GM21360 (cell line): Measurements from ENCODE around the gene C5.
"Not testable (repeated sequence)": the region's sequence is repeated elsewhere in the genome, so short reads cannot be mapped to it uniquely, and the experiment has no call there.

Source experiments
- ATAC-seq: cut with Tn5 transposase; IDR thresholded peaks from one replicate; pipeline ENCODE4 v1.9.1; 2021; ENCODE audit warnings: mild to moderate bottlenecking, moderate library complexity; ENCODE audit not compliant: unreplicated experiment

Gene C5

GRCh38 chr9:120982836-120983235 lies 67.2 kb downstream of the C5 start:
- no peak for ATAC-seq

- no peak for ATAC-seq
These were observed 69.1 kb downstream of the C5 start for GRCh38 chr9:120980951-120981350.

GRCh38 chr9:120979797-120980196 lies 70.3 kb downstream of the C5 start:
- ATAC-seq: no peak

GRCh38 chr9:120978987-120979386 lies 71.1 kb downstream of the C5 start:
- ATAC-seq: no peak

GRCh38 chr9:120977321-120977720 lies 72.8 kb downstream of the C5 start:
- ATAC-seq: no peak

- no peak for ATAC-seq
These were observed 75.2 kb downstream of the C5 start for GRCh38 chr9:120974921-120975320.

- ATAC-seq: no peak
These were observed 75.9 kb downstream of the C5 start for GRCh38 chr9:120974181-120974580.

GRCh38 chr9:120971938-120972337 lies 78.1 kb downstream of the C5 start:
- no peak for ATAC-seq

- not testable (repeated sequence) for ATAC-seq
These were observed 78.6 kb downstream of the C5 start for GRCh38 chr9:120971471-120971870.

GRCh38 chr9:120970244-120970643 lies 79.8 kb downstream of the C5 start:
- ATAC-seq: no peak

- ATAC-seq: no peak
These were observed 84.1 kb downstream of the C5 start for GRCh38 chr9:120966013-120966369.

GRCh38 chr9:120965344-120966012 lies 84.6 kb downstream of the C5 start:
- ATAC-seq: no peak

- ATAC-seq: no peak
These were observed 88.1 kb downstream of the C5 start for GRCh38 chr9:120961936-120962335.

GRCh38 chr9:120960001-120960400 lies 90.1 kb downstream of the C5 start:
- ATAC-seq: no peak

GRCh38 chr9:120956862-120957261 lies 93.2 kb downstream of the C5 start:
- ATAC-seq: no peak

GRCh38 chr9:120951960-120952618 lies 98.0 kb downstream of the C5 start:
- ATAC-seq: no peak

GRCh38 chr9:120950421-120951388 lies 99.4 kb downstream of the C5 start:
- no peak for ATAC-seq

- no peak for ATAC-seq
These were observed 100.8 kb downstream of the C5 start for GRCh38 chr9:120949290-120949689.

GRCh38 chr9:120948824-120949223 lies 101.3 kb downstream of the C5 start:
- ATAC-seq: no peak

- no peak for ATAC-seq
These were observed 102.9 kb downstream of the C5 start for GRCh38 chr9:120947222-120947621.

GRCh38 chr9:120946259-120946658 lies 103.8 kb downstream of the C5 start:
- no peak for ATAC-seq

- ATAC-seq: no peak
These were observed 105.1 kb downstream of the C5 start for GRCh38 chr9:120944948-120945347.
